ENCODE results near the gene EPN1.

Gene EPN1

GRCh38 chr19:55674841-55675660 is at the start of gene EPN1:
EPN1 (plus strand) TSS chr19:55675226; CDS start chr19:55678628, 3,402 bp downstream.
- peak; percentile 95 for DNase-seq

GRCh38 chr19:55626350-55626749 is 48.7 kb upstream of the EPN1 start:
- DNase-seq: no peak

- DNase-seq: peak; percentile 73
These were observed 42.6 kb upstream of the EPN1 start for GRCh38 chr19:55632463-55632834.

GRCh38 chr19:55633861-55634260 is 41.2 kb upstream of the EPN1 start:
- no peak for DNase-seq

GRCh38 chr19:55635334-55635717 is 39.7 kb upstream of the EPN1 start:
- DNase-seq: no peak

- DNase-seq: no peak
These were observed 39.1 kb upstream of the EPN1 start for GRCh38 chr19:55635856-55636440.

- DNase-seq: no peak
These were observed 38.3 kb upstream of the EPN1 start for GRCh38 chr19:55636723-55637122.

- DNase-seq: no peak
These were observed 37.5 kb upstream of the EPN1 start for GRCh38 chr19:55637534-55637933.

- DNase-seq: no peak
These were observed 36.1 kb upstream of the EPN1 start for GRCh38 chr19:55638864-55639359.

GRCh38 chr19:55640043-55640576 is 34.9 kb upstream of the EPN1 start:
- peak; percentile 34 for DNase-seq

GRCh38 chr19:55640577-55641425 is 34.2 kb upstream of the EPN1 start, which contains the start of gene ZNF580:
ZNF580 (plus strand) TSS chr19:55641002; CDS start chr19:55642509, 1,507 bp downstream.
- DNase-seq: peak; percentile 73

- peak; percentile 20 for DNase-seq
These were observed 33.4 kb upstream of the EPN1 start for GRCh38 chr19:55641426-55642152.

GRCh38 chr19:55642153-55643002 is 32.6 kb upstream of the EPN1 start:
- peak; percentile 11 for DNase-seq

- DNase-seq: peak; percentile 70
These were observed 31.8 kb upstream of the EPN1 start, which contains the start of gene ZNF581 for GRCh38 chr19:55643003-55643886. ZNF581 (plus strand) TSS chr19:55643649; CDS start chr19:55644572, 923 bp downstream.

- no peak for DNase-seq
These were observed 31.2 kb upstream of the EPN1 start for GRCh38 chr19:55643887-55644176.

GRCh38 chr19:55644191-55644833 is 30.7 kb upstream of the EPN1 start:
- no peak for DNase-seq

GRCh38 chr19:55644842-55645511 is 30.0 kb upstream of the EPN1 start:
- no peak for DNase-seq

- no peak for DNase-seq
These were observed 29.5 kb upstream of the EPN1 start for GRCh38 chr19:55645512-55645881.

Data from NCI-H510A treated with DMSO at 0.1 percent for 48 hours (cell line).